BE2C (cell line): Measurements from ENCODE around the gene SPTAN1.

ENCODE experiments used
- DNase-seq: peaks from one replicate; pipeline ENCODE4 v3.0.0-alpha.2; 2020
- H3K27me3 ChIP-seq: fragments of 250-450 bp; sonication (Bioruptor Pico); 2 replicates; pipeline ENCODE4 v1.5.1; 2020; ENCODE audit warnings: mild to moderate bottlenecking
- H3K36me3 ChIP-seq: fragments of 250-450 bp; sonication (Bioruptor Pico); 2 replicates; pipeline ENCODE4 v1.5.1; 2020; ENCODE audit warnings: mild to moderate bottlenecking
- H3K4me1 ChIP-seq: fragments of 250-450 bp; sonication (Bioruptor Pico); 2 replicates; pipeline ENCODE4 v1.5.1; 2020
- H3K4me3 ChIP-seq: 2 replicates; pipeline ENCODE4 v1.5.1; 2011; ENCODE audit warnings: low read depth, low read length
- H3K9me3 ChIP-seq: fragments of 250-450 bp; sonication (Bioruptor Pico); 2 replicates; pipeline ENCODE4 v1.5.1; 2020
- CTCF ChIP-seq: IDR thresholded peaks from 2 replicates; pipeline ENCODE4 v1.5.1; 2012; ENCODE audit warnings: mild to moderate bottlenecking, low read depth, low read length

The SPTAN1 gene

DNA sequence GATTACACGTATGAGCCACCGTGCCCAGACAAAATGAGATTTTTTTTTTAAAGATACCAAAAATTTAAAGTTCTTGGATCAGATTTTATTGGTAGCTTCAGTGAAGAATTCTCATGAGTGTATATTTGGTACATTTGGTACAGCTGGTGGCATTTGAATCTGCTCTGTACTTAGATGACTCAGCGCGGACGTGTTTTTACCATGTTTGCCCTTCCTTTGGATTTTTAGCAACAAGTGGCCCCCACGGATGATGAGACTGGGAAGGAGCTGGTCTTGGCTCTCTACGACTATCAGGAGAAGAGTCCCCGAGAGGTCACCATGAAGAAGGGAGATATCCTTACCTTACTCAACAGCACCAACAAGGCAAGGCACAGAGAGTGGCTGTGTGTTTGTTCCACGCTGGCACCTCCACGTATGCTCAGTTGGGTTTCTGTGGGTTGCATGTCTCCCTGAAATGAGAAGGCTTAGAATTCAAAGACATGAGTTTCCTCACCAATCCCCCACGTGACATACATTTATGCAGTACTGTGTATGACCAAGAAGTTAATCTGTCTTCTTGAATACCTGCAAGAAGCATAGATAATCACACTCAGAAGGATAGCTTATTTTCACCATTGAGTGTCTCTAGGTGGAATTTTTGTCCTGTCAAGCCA is 36.3 kb downstream of the SPTAN1 start:
- H3K4me3 ChIP-seq, result no peak overlapping the region
- no peak for DNase-seq
- H3K27me3 ChIP-seq, result no peaks in the 10 kb centered on the region
- no peaks in the 10 kb centered on the region for H3K9me3 ChIP-seq
- no peaks in the 10 kb centered on the region for H3K4me1 ChIP-seq
- peaks cover 78% of the 10 kb centered on the region for H3K36me3 ChIP-seq
- no peak for TF ChIP-seq CTCF

GRCh38 chr9:128593039-128593438 is 40.7 kb downstream of the SPTAN1 start:
- Histone ChIP-seq H3K9me3 (no peaks in the 10 kb centered on the region), H3K4me3 (no peak overlapping the region), H3K27me3 (no peaks in the 10 kb centered on the region), H3K4me1 (no peaks in the 10 kb centered on the region), H3K36me3 (peaks cover 73% of the 10 kb centered on the region)
- no peak for DNase-seq
- TF ChIP-seq CTCF, result no peak

DNA sequence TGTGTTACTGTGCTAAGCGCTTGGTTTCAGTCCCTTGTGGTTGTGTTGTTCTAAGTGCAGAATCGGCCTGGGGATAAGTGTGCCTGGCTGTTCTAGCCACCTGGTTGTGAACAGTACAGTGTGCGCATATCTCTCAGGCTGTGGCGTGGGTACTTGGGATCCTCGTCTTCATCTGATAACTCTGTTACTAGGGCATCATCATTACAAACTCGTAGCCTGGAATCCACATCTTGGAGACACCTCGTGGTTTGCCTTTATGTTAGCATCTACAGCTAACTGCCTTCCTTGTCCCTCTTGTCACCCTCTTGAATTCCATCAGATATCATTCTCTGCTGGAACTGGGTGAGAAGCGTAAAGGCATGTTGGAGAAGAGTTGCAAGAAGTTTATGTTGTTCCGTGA is 41.5 kb downstream of the SPTAN1 start:
- H3K4me1 ChIP-seq, result no peaks in the 10 kb centered on the region
- H3K36me3 ChIP-seq, result peaks cover 71% of the 10 kb centered on the region
- no peaks in the 10 kb centered on the region for H3K9me3 ChIP-seq
- no peak overlapping the region for H3K4me3 ChIP-seq
- no peaks in the 10 kb centered on the region for H3K27me3 ChIP-seq
- TF ChIP-seq CTCF, result no peak
- no peak for DNase-seq

DNA sequence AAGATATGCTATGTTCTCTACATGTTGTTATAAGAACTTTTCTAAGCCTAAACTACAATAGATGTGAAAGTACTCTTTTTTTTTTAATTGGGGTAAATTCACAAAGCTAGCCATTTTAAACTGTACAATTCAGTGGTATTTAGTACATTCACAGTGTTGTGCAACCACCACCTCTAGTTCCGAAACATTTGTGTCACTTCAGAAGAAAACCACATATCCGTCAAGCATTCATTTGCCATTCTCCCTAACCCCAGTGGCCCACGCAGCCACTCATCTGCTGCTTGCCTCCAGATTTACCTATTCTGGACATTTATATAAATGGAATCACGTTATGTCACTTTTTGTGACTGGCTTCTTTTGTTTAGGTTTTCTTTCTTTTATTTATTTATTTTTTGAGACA is 43.1 kb downstream of the SPTAN1 start:
- no peaks in the 10 kb centered on the region for H3K9me3 ChIP-seq
- no peaks in the 10 kb centered on the region for H3K4me1 ChIP-seq
- no peak for DNase-seq
- no peaks in the 10 kb centered on the region for H3K27me3 ChIP-seq
- no peak for TF ChIP-seq CTCF
- no peak overlapping the region for H3K4me3 ChIP-seq
- H3K36me3 ChIP-seq, result peaks cover 79% of the 10 kb centered on the region

DNA sequence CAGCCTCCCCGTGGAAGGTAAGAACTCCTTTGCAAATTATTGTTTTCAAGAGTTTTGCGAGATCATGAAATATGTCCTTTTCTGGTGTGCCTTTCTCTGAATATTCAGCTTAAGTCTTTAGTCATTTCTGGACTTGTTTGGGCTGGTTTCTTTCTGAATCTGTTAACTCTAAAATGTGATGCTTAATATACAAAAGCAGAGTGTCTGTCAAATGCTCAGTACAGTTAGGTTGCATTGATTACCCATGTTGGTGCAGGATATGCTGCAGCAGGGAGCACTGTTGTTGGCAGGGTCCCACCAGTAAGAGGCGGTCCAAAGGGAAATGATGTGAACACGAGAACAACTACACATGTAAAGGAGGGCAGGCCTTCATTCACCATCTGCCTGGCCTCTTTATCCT is 47.7 kb downstream of the SPTAN1 start:
- no peak for DNase-seq
- no peak overlapping the region for H3K4me3 ChIP-seq
- H3K4me1 ChIP-seq, result no peaks in the 10 kb centered on the region
- H3K36me3 ChIP-seq, result peaks cover 71% of the 10 kb centered on the region
- TF ChIP-seq CTCF, result no peak
- H3K27me3 ChIP-seq, result no peaks in the 10 kb centered on the region
- no peaks in the 10 kb centered on the region for H3K9me3 ChIP-seq

DNA sequence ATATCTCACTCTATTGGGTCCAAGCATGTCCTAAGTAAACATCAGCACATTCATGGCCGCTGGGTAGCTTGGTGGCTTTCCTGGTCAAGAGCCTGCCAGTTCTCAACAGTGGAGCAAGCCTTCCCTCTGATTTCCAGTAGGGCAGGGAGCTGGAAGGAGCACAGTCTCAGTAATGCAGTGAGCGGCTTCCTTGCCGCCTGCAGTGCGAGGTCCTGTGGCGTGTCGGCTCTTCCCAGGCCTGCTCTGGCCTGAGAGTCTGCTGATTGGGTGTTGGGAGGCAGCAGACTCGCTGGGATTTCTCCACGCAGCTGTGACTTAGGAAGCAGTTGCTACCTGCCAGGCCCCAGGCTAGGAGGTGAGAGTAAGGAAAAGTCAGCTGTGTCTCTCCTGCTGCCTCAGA is 51.3 kb downstream of the SPTAN1 start:
- no peak for TF ChIP-seq CTCF
- Histone ChIP-seq H3K36me3 (peaks cover 69% of the 10 kb centered on the region), H3K4me3 (no peak overlapping the region), H3K27me3 (no peaks in the 10 kb centered on the region), H3K9me3 (no peaks in the 10 kb centered on the region), H3K4me1 (no peaks in the 10 kb centered on the region)
- DNase-seq, result no peak
